Measurements from ENCODE around the gene ADGRB2.

- no peak for TF ChIP-seq POLR2A (IDR thresholded peaks at IDR 0.05)
- no peak for TF ChIP-seq CTCF (IDR thresholded peaks at IDR 0.05)
- no peak for TF ChIP-seq POLR2AphosphoS5 (IDR thresholded peaks at IDR 0.05)
Measured at GRCh38 chr1:31679091-31679490, 85.0 kb downstream of the ADGRB2 start.
